ENCODE data around the gene MYG1.
A peak's percentile ranks its signal among the peaks of the same experiment; 100 is the strongest.

The MYG1 gene

DNA sequence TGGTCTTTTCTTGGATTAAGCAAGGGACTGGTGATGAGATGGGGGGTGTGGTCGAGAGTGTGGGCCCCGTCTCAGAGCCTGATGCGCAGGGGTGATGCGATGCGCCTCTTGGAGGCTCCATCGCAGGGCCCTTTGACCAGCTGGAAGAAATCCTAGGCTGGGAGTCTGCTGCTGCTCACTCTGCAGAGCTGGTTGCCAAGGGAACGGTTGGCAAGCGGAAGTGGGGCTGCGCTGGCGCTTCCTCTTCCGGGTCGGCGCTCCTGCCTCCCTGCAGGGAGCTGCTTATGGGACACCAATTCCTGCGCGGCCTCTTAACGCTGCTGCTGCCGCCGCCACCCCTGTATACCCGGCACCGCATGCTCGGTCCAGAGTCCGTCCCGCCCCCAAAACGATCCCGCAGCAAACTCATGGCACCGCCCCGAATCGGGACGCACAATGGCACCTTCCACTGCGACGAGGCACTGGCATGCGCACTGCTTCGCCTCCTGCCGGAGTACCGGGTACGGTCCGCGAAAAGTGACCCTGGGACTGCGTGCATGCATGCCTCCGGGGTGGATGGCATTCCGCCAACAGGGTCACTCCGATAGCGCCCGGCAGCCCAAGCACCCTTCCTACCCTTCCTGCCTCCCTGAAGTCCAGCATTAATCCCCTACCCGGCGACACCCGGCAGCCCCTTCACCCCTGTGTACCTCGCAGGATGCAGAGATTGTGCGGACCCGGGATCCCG lies at the start of gene MYG1:
MYG1 (plus strand) TSS at position 242 of the 727 bp plus-strand sequence; CDS start at position 285, 43 bp downstream.
- DNase-seq = peak; percentile 63

DNA sequence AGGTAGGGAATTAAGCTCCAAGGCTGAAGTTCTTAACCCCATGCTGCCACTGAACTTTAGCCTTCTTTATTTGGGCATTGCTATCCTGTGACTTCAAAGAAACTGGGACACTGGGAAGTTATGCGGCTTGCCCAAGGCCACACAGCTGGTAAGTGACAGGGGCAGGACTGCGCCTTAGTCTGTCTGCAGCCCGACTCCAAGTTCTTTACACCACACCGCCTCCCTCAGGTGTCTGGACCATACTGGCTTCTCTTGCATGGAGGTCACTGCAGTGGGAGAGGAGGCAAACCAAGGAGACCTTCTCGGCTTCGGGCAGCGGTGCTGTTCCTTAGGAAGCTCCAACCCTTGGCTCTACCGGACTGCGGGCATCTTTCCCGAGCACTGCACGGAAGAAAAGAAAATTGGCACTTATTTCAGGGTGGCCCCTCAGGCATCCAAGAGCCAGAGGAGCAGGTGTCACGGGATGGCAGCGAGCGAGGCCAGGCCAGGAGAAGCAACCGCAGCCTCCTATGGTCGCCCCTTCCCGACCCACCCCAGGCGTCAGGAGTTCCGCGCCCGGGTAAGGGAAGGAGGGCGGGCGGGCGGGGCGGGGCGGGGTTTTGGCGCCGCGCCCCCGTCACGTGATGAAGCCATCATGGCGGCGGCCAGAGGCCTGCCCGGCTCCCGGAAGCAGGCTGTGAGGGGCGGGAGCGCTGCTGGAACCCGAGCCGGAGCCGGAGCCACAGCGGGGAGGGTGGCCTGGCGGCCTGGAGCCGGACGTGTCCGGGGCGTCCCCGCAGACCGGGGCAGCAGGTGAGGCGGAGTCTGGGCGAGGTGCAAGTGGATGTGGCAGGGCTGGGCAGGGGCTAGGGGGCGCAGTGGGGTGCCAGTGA lies 47.8 kb upstream of the MYG1 start:
- DNase-seq = peak; percentile 37

GRCh38 chr12:53252349-53252916 lies 47.1 kb upstream of the MYG1 start:
- DNase-seq = no peak

DNA sequence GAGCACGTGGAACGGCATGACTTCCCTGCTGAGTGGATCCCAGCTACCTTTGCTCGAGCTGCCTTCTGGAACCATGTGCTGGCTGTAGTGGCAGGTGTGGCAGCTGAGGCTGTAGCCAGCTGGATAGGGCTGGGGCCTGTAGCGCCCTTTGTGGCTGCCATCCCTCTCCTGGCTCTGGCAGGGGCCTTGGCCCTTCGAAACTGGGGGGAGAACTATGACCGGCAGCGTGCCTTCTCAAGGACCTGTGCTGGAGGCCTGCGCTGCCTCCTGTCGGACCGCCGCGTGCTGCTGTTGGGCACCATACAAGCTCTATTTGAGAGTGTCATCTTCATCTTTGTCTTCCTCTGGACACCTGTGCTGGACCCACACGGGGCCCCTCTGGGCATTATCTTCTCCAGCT lies 46.2 kb upstream of the MYG1 start:
- DNase-seq = no peak

- DNase-seq = no peak
Observed at GRCh38 chr12:53254816-53255545, 44.5 kb upstream of the MYG1 start.

- no peak for DNase-seq
Observed at GRCh38 chr12:53255996-53256395, 43.5 kb upstream of the MYG1 start.

- DNase-seq = no peak
Observed at GRCh38 chr12:53258541-53259539, 40.7 kb upstream of the MYG1 start.

DNA sequence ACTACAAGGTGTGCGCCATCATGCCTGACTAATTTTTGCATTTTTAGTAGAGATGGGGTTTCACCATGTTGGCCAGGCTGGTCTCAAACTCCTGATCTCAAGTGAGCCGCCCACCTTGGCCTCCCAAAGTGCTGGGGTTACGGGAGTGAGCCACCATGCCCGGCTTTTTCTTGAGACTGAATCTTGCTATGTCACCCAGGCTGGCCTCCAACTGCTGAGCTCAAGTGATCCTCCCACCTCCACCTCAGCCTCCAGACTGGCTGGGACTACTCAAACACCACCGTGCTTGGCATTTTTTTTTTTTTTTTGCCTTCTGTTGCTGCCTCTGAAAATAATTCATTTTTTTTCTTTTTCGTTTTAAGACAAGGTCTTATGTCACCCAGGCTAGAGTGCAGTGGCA lies 39.6 kb upstream of the MYG1 start:
- DNase-seq = no peak

- no peak for DNase-seq
Observed at GRCh38 chr12:53265783-53266182, 33.7 kb upstream of the MYG1 start.

DNA sequence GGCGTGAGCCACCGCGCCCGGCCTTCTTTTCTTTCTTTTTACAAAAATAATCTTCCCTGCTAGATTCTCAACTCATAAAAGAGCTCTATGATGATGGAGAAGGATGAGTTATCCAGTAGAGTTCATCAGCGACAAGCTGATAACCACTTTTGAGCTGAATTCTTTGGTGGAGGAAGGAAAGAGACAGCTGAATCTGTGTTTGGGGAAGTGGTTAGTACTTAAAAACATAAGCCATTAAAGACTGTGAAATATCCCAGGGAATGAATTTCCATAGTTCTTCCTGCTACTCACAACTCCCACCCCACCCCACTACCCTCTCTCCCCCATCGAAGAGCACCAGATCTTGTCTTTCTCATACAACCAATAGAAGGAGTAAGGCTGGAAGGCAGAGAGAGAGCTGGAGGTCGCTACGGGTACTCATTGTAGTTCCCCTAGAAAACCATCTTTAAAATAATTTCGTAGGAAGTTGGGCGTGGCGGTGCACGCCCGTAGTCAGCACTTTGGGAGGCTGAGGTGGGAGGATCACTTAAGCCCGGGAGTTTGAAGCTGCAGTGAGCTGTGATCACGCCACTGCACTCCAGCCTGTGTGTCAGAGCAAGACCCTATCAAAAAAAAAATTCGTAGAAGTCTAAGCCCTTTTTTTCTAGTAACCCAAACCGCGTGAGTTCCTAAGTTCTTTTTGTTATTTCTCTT lies 32.0 kb upstream of the MYG1 start:
- no peak for DNase-seq

- peak; percentile 51 for DNase-seq
Observed at GRCh38 chr12:53267999-53268629, 31.4 kb upstream of the MYG1 start, which contains the start of gene ESPL1. Gene ESPL1, plus strand, starts transcription at chr12:53268299. Its CDS starts 468 bp downstream, at chr12:53268767.

DNA sequence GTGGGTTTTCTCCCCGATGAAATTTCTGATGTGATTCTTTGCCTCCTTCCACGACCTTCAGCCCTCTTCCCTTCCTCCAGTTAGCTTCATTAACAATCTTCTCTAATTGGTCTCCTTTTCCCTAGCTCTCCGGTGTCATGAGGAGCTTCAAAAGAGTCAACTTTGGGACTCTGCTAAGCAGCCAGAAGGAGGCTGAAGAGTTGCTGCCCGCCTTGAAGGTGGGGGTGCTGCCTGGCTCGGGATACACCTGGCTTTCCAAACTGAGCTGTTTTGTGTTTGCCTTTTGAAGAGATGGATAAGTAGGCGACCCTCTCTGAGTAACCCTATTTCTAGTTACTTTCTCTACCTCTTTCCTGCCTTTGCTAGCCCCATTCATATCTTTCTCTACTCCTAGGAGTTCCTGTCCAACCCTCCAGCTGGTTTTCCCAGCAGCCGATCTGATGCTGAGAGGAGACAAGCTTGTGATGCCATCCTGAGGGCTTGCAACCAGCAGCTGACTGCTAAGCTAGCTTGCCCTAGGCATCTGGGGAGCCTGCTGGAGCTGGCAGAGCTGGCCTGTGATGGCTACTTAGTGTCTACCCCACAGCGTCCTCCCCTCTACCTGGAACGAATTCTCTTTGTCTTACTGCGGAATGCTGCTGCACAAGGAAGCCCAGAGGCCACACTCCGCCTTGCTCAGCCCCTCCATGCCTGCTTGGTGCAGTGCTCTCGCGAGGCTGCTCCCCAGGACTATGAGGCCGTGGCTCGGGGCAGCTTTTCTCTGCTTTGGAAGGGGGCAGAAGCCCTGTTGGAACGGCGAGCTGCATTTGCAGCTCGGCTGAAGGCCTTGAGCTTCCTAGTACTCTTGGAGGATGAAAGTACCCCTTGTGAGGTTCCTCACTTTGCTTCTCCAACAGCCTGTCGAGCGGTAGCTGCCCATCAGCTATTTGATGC lies 30.6 kb upstream of the MYG1 start:
- DNase-seq = no peak

GRCh38 chr12:53274445-53274844 lies 25.1 kb upstream of the MYG1 start:
- DNase-seq = no peak

GRCh38 chr12:53276511-53276910 lies 23.0 kb upstream of the MYG1 start:
- no peak for DNase-seq

DNA sequence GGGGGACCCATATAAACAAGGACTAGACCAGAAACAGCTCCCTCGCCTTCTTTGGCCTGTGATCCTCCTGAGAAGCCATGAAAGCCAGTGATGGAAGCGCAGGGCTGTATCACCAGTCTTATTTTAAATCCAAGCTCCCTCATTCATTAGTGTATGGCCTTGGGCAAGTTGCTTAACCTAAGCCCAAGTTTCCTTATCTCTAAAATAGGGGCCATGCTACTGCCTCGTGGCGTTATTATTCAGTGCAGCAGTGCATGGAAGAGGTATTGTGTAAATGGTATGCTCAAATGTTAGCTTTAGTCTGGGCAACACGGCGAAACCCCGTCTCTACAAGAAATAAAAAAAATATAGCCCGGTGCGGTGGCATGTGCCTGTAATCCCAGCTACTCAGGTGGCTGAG lies 21.5 kb upstream of the MYG1 start:
- no peak for DNase-seq

GRCh38 chr12:53279283-53279869 lies 20.1 kb upstream of the MYG1 start:
- no peak for DNase-seq

DNA sequence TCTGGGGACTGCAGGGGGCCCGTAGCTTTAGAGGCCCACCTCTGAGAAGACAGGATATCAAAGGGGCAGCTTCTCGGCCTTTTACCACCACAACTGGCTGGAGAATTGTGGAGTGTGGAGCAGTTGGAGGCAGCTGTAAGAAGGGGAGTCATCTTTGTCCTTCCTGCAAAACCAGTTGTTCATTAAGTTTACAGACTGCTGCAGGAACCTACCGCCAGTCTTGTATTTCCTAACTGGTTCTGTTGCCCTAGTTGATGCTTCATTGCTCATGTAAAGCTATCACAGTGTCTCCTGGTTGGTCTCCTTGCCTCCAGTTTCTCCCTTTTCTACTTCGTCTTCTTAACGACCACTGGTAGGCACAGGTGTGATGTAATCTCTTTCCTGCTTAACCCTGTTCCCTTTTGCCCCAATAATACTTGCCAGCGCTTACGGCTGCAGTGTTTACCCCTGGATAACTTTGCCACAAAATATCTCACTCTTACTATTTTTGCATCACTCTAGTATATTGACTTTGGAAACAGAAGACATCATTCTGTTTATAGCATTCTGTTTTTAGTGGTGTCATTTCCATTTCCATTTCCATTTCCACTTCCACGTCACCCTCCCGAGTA lies 19.5 kb upstream of the MYG1 start:
- DNase-seq = no peak

DNA sequence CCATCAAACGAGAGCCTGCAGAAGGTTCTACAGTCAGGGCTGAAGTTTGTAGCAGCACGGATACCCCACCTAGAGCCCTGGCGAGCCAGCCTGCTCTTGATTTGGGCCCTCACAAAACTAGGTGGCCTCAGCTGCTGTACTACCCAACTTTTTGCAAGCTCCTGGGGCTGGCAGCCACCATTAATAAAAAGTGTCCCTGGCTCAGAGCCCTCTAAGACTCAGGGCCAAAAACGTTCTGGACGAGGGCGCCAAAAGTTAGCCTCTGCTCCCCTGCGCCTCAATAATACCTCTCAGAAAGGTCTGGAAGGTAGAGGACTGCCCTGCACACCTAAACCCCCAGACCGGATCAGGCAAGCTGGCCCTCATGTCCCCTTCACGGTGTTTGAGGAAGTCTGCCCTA lies 13.0 kb upstream of the MYG1 start:
- DNase-seq = no peak
